Breast epithelium (tissue), 4 donors: ENCODE results near the gene CLDN6. TPM values are rescaled to one million over a fixed set of nuclear protein-coding genes. Genes with fewer than 3 reads are reported as not detected.

Experiments used
- DNase-seq, 2 donors: peaks; one replicate each; pipeline ENCODE4 v3.0.0-alpha.2; 2019; ENCODE audit warnings: low spot score in 2 of 2
- H3K27ac ChIP-seq, 2 donors: fragments of 200-600 bp; sonication (generic) in 1 of 2; one replicate each; pipeline ENCODE4 v1.5.1; 2016 to 2019; ENCODE audit warnings: mild to moderate bottlenecking in 1 of 2
- H3K27me3 ChIP-seq, 2 donors: fragments of 200-600 bp; sonication (generic) in 1 of 2; one replicate each; pipeline versions ENCODE4 v1.5.1 to v1.6.0; 2017 to 2019; ENCODE audit warnings: control low read depth in 1 of 2, mild to moderate bottlenecking in 1 of 2
- H3K36me3 ChIP-seq: fragments of 200-600 bp; one replicate; pipeline ENCODE4 v1.5.1; 2019
- H3K4me1 ChIP-seq, 2 donors: fragments of 200-600 bp; sonication (generic); one replicate each; pipeline ENCODE4 v1.5.1; 2016 to 2019; ENCODE audit warnings: control low read depth in 1 of 2
- H3K4me3 ChIP-seq, 3 donors: fragments of 200-600 bp; sonication (generic); 1 replicate in 2 of 3; 2 replicates in 1 of 3; pipeline ENCODE4 v1.5.1; 2016 to 2019; ENCODE audit warnings: mild to moderate bottlenecking in 3 of 3, moderate library complexity in 2 of 3
- H3K9me3 ChIP-seq, 2 donors: fragments of 200-600 bp; sonication (generic) in 1 of 2; one replicate each; pipeline ENCODE4 v1.5.1; 2016 to 2019; ENCODE audit warnings: control low read depth in 1 of 2
- POLR2A ChIP-seq: fragments of 450-650 bp; IDR thresholded peaks from one replicate; pipeline ENCODE4 v1.6.1; 2016; ENCODE audit warnings: antibody characterized with exemption, mild to moderate bottlenecking, moderate library complexity
- POLR2AphosphoS5 ChIP-seq, 3 donors: sonication (generic); formaldehyde crosslinking; IDR thresholded peaks; one replicate each; pipeline ENCODE4 v1.6.1; 2017; ENCODE audit warnings: antibody characterized with exemption in 3 of 3
- intact Hi-C: fragments of 100-400 bp; cut with DNase I; formaldehyde crosslinking; loops from one replicate; pipeline ENCODE4 v1.15.1; 2023; ENCODE audit warnings: low total_unique reads
- total RNA-seq, 3 donors: library from RNA; depleted of rRNA; stranded (reverse); fragments of >200 nt; gene quantifications; one replicate each; pipeline ENCODE4 v1.1.0, GENCODE V29; 2016
- TF ChIP-seq, protein P1 (sequence below), 3 donors: fragments of 450-650 bp; IDR thresholded peaks; one replicate each; pipeline ENCODE4 v1.5.1; 2016 to 2017; ENCODE audit warnings: antibody characterized with exemption in 3 of 3, mild to moderate bottlenecking in 3 of 3, moderate library complexity in 3 of 3

CLDN6 gene
- total RNA-seq, 3 donors from 2014 or later, result not detected

DNA sequence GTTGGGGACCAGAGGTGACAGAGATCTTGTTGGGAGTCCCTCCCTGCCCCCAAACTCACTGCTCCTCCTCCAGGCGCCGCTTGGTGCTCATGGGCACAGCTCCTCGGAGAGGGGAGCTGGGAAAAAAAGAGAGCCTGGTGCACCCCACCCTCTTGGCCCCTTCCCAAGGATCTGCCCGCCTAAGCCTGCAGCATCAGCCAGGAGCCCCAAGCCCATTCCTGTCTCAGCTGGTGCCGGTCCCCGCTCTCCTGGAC is 5.4 kb upstream of the CLDN6 start:
- Histone ChIP-seq H3K36me3 (no peaks in the 10 kb centered on the region), H3K27me3 (no peaks in the 10 kb centered on the region), H3K27ac (peak overlapping the region; percentile 96 to 98), H3K9me3 (no peaks in the 10 kb centered on the region), H3K4me1 (peaks cover 15 to 16% of the 10 kb centered on the region in 2 donors), H3K4me3 (peak overlapping the region; percentile 68 to 88 (median 70))
- intact Hi-C loops, result no loop called here
- DNase-seq, result peak in 1 of 2 donors; percentile 60
- TF ChIP-seq, protein P1, sequence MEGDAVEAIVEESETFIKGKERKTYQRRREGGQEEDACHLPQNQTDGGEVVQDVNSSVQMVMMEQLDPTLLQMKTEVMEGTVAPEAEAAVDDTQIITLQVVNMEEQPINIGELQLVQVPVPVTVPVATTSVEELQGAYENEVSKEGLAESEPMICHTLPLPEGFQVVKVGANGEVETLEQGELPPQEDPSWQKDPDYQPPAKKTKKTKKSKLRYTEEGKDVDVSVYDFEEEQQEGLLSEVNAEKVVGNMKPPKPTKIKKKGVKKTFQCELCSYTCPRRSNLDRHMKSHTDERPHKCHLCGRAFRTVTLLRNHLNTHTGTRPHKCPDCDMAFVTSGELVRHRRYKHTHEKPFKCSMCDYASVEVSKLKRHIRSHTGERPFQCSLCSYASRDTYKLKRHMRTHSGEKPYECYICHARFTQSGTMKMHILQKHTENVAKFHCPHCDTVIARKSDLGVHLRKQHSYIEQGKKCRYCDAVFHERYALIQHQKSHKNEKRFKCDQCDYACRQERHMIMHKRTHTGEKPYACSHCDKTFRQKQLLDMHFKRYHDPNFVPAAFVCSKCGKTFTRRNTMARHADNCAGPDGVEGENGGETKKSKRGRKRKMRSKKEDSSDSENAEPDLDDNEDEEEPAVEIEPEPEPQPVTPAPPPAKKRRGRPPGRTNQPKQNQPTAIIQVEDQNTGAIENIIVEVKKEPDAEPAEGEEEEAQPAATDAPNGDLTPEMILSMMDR (IDR thresholded peaks at IDR 0.05), result no peak
- TF ChIP-seq POLR2A (no peak), POLR2AphosphoS5 (IDR thresholded peaks at IDR 0.05) (no peak)

DNA sequence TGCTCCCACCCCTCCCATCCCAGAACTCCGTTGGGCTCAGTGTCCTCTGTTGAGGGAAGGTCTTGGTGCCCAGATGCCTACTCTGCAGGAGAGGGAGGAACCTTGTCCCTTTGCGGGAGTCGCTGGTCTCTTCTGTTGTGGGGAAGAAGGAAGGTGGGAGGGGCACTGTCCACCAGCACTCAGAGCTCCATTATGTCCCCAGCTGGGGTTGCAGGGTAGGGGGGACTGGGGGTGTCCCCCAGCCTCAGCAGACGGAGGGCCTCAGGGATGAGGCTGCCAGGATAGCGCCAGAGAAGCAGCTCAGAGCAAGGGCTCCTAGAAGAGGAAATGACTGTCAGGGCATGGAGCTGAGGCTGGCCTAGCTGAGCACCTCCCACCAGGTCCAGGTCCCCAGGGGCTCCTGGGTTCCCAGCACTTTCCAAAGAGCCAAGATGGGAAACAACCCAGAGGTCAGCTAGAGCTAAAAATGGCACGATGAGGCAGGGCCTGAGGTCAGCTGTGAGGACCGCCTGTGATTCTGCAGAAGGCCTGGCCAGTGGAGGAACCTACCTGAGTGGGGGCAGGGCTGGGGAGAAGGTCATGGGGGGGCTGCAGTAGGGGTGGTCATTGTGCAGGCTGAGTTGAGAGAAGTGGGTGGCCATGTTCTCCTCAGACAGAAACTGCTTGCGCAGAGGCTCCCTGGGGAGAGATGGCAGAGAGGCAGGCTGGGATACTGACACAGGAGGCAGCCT is 4.9 kb upstream of the CLDN6 start:
- peaks cover 3 to 5% of the 10 kb centered on the region in 2 donors for H3K27me3 ChIP-seq
- DNase-seq, result no peak
- intact Hi-C loops, result no loop called here
- TF ChIP-seq, protein P1 (IDR thresholded peaks at IDR 0.05), result no peak
- no peak for TF ChIP-seq POLR2AphosphoS5 (IDR thresholded peaks at IDR 0.05)
- TF ChIP-seq POLR2A, result no peak
- H3K36me3 ChIP-seq, result no peaks in the 10 kb centered on the region
- H3K4me3 ChIP-seq, result peak overlapping the region; percentile 68 to 88 (median 70)
- no peaks in the 10 kb centered on the region for H3K9me3 ChIP-seq
- peaks cover 15 to 16% of the 10 kb centered on the region in 2 donors for H3K4me1 ChIP-seq
- peak overlapping the region; percentile 96 to 98 for H3K27ac ChIP-seq

DNA sequence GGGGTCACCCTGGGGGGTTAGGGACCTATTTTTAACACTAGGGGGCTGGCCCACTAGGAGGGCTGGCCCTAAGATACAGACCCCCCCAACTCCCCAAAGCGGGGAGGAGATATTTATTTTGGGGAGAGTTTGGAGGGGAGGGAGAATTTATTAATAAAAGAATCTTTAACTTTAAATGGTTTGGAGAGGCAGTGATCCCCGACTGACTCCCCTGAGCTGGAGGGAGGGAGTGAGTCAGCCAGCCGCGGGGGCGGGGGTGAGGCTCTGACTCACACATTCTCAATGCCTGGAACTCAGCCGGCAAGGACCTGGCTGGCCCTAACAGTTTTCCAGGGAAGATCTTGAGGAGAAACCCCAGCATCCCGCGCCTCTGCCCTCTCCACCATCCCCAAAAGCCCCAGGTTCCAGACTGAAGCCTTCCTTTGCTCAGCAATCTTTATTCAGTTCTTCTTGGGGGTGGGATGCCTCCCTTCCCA is 4.3 kb upstream of the CLDN6 start:
- TF ChIP-seq POLR2AphosphoS5 (IDR thresholded peaks at IDR 0.05), result peak; percentile 65 to 80 (median 68)
- TF ChIP-seq, protein P1 (IDR thresholded peaks at IDR 0.05), result peak in 1 of 3 donors; percentile 13
- no peak for TF ChIP-seq POLR2A
- Histone ChIP-seq H3K4me1 (peaks cover 15 to 16% of the 10 kb centered on the region in 2 donors), H3K27ac (peak overlapping the region; percentile 96 to 98), H3K4me3 (peak overlapping the region; percentile 52 to 88 (median 70)), H3K9me3 (no peaks in the 10 kb centered on the region), H3K36me3 (no peaks in the 10 kb centered on the region), H3K27me3 (peaks cover 3 to 10% of the 10 kb centered on the region in 2 donors)
- DNase-seq, result peak; percentile 92 to 96
- intact Hi-C loops, result no loop called here

- TF ChIP-seq, protein P1 (IDR thresholded peaks at IDR 0.05), result peak in 2 of 3 donors; percentile 24 to 25
- TF ChIP-seq POLR2AphosphoS5 (IDR thresholded peaks at IDR 0.05) (no peak), POLR2A (no peak)
- Histone ChIP-seq H3K4me3 (peak overlapping the region; percentile 52 to 88 (median 70)), H3K27me3 (peaks cover 3 to 11% of the 10 kb centered on the region in 2 donors), H3K4me1 (peaks cover 15 to 16% of the 10 kb centered on the region in 2 donors), H3K9me3 (no peaks in the 10 kb centered on the region), H3K36me3 (no peaks in the 10 kb centered on the region), H3K27ac (peak overlapping the region; percentile 96 to 98)
- DNase-seq, result peak; percentile 83 to 84
- intact Hi-C loops, result no loop called here
These were observed 3.6 kb upstream of the CLDN6 start for GRCh38 chr16:3021449-3022207.
